TTC549 (cell line): ENCODE measurements around the gene PAK1.
"Not testable (repeated sequence)": the region's sequence is repeated elsewhere in the genome, so short reads cannot be mapped to it uniquely, and the experiment has no call there.

ENCODE experiments used
- FAIRE-seq: peaks from 2 replicates; lab custom pipeline; 2012; peaks lifted over from hg19 to GRCh38; lab: Jason Lieb, UNC

PAK1 gene

GRCh38 chr11:77302752-77303151 is 171.1 kb downstream of the PAK1 start:
- FAIRE-seq: no peak

GRCh38 chr11:77301510-77301909 is 172.4 kb downstream of the PAK1 start, which contains the start of gene GDPD4:
Gene GDPD4 (minus strand): TSS chr11:77301686. CDS start chr11:77285137, 16,549 bp downstream.
- no peak for FAIRE-seq

GRCh38 chr11:77300695-77301094 is 173.2 kb downstream of the PAK1 start:
- no peak for FAIRE-seq

- not testable (repeated sequence) for FAIRE-seq
These were observed 173.9 kb downstream of the PAK1 start for GRCh38 chr11:77300028-77300427.

GRCh38 chr11:77299528-77299993 is 174.3 kb downstream of the PAK1 start:
- FAIRE-seq: no peak

GRCh38 chr11:77294040-77294439 is 179.9 kb downstream of the PAK1 start:
- FAIRE-seq: no peak

GRCh38 chr11:77289737-77290136 is 184.2 kb downstream of the PAK1 start:
- FAIRE-seq: no peak

- FAIRE-seq: no peak
These were observed 186.2 kb downstream of the PAK1 start for GRCh38 chr11:77287615-77288273.

- FAIRE-seq: no peak
These were observed 186.8 kb downstream of the PAK1 start for GRCh38 chr11:77287136-77287535.

GRCh38 chr11:77284476-77285468 is 189.1 kb downstream of the PAK1 start:
- FAIRE-seq: no peak

GRCh38 chr11:77283101-77283500 is 190.8 kb downstream of the PAK1 start:
- no peak for FAIRE-seq

- FAIRE-seq: no peak
These were observed 195.0 kb downstream of the PAK1 start for GRCh38 chr11:77278595-77279506.

GRCh38 chr11:77276271-77276670 is 197.6 kb downstream of the PAK1 start:
- FAIRE-seq: no peak
